ENCODE measurements around the gene HCFC1R1. TPM values are rescaled to one million over a fixed set of nuclear protein-coding genes. Genes with fewer than 3 reads are reported as not detected.

Gene HCFC1R1
- total and polyA plus RNA-seq, 12 donors: 29.7 to 609 (median 63.5) TPM

DNA sequence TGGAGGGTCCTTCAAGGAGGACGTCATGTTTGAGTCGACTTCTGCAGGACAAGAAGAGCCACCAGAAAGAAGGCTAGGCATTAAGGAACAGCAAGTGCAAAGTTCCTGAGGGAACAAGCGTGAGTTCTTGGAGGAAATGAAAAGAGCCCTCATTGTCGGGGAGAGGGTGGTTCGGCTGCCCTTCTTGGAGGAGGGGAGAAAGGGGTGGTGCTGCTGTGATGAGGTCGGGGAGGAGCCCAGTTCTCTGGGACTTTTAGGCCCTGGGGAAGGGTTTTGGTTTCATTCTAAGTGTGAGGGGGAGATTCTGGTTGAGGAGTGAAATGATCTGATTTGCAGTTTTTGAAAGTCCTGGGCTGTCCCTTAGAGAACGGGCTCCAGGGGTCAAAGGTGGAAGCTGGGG, 8.9 kb upstream of the HCFC1R1 start:
- no peaks in the 10 kb centered on the region for H3K9me3 ChIP-seq (replicated peaks in 1 of 3)
- H3K4me1 ChIP-seq (replicated peaks in 1 of 2): peaks cover 0 to 14% of the 10 kb centered on the region in 2 donors
- intact Hi-C loops (cut with DNase I): loop anchor here in 1 of 2 donors (5.0 kb wide), 1 partner anchor 35 kb away; no protein-coding TSS in a partner anchor
- H3K4me3 ChIP-seq: no peak overlapping the region
- DNase-seq: no peak
- 25 to 32% (median 30%) methylated on average over 7 of the region's 7 CpGs for WGBS, 4 donors
- TF ChIP-seq POLR2A (IDR thresholded peaks at IDR 0.05): no peak
- TF ChIP-seq, protein P1, sequence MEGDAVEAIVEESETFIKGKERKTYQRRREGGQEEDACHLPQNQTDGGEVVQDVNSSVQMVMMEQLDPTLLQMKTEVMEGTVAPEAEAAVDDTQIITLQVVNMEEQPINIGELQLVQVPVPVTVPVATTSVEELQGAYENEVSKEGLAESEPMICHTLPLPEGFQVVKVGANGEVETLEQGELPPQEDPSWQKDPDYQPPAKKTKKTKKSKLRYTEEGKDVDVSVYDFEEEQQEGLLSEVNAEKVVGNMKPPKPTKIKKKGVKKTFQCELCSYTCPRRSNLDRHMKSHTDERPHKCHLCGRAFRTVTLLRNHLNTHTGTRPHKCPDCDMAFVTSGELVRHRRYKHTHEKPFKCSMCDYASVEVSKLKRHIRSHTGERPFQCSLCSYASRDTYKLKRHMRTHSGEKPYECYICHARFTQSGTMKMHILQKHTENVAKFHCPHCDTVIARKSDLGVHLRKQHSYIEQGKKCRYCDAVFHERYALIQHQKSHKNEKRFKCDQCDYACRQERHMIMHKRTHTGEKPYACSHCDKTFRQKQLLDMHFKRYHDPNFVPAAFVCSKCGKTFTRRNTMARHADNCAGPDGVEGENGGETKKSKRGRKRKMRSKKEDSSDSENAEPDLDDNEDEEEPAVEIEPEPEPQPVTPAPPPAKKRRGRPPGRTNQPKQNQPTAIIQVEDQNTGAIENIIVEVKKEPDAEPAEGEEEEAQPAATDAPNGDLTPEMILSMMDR (IDR thresholded peaks at IDR 0.05): no peak
- no peak overlapping the region for H3K27ac ChIP-seq
- H3K36me3 ChIP-seq (replicated peaks in 1 of 2): no peaks in the 10 kb centered on the region
- peaks cover 54% of the 10 kb centered on the region for H3K27me3 ChIP-seq

GRCh38 chr16:3030222-3031212, 6.8 kb upstream of the HCFC1R1 start:
- peaks cover 33% of the 10 kb centered on the region for H3K27me3 ChIP-seq
- intact Hi-C loops (cut with DNase I): loop anchor here in 1 of 2 donors (5.0 kb wide), 1 partner anchor 33 kb away; no protein-coding TSS in a partner anchor
- 68 to 80% (median 71%) methylated on average over 21 to 33 of the region's 33 CpGs for WGBS, 4 donors

DNA sequence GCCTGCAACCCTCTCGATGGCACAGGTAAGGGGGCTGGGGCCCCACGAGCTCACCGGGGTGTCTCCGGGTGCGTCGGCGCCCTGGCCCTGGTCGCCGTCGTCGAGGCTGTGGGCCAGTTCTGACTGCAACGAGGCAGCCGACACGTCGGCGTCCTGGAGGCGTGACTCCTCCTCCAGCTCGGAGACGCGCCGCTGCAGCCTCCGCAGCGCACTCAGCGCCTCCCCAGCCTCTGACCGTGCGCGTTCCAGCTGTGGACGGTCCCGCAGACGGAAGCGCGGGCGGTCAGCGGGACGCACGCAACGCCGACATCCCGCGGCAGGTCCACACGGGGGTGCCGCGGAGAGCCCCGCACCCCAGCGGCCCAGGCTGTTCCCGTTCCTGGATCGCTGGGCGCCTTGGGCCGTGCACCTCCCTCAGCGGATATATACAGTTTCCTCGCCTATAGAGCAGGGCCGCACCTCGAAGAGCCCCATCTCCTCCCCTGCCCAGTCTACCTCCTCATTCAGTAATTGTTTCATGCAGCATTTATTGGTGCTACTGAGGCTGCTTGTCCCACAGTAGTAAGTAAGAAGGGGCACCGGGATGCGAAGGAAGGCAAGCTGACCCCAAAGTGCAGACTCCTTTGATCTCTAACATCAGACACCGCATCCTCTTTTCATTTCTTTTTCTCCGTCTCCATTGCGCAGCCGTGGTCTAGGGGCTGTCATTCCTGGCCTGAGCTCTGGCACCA, 5.9 kb upstream of the HCFC1R1 start:
- WGBS, 4 donors: 9 to 64% (median 20%) methylated on average over 6 to 59 of the region's 59 CpGs
- Histone ChIP-seq H3K9me3 (replicated peaks in 1 of 3) (no peaks in the 10 kb centered on the region), H3K27me3 (peaks cover 29% of the 10 kb centered on the region), H3K4me1 (replicated peaks in 1 of 2) (peaks cover 0 to 18% of the 10 kb centered on the region in 2 donors), H3K36me3 (replicated peaks in 1 of 2) (peaks cover 0 to 16% of the 10 kb centered on the region in 2 donors), H3K27ac (no peak overlapping the region), H3K4me3 (no peak overlapping the region)
- no peak for TF ChIP-seq POLR2A (IDR thresholded peaks at IDR 0.05)
- TF ChIP-seq, protein P1 (IDR thresholded peaks at IDR 0.05): no peak
- DNase-seq: peak in 1 of 7 donors; percentile 18
- intact Hi-C loops (cut with DNase I): loop anchor here (2.0 to 5.0 kb wide), 2 partner anchors 27 to 32 kb away; no protein-coding TSS in a partner anchor

More at GRCh38 chr16:3030222-3031212, 6.8 kb upstream of the HCFC1R1 start:
- Histone ChIP-seq H3K27ac (no peak overlapping the region), H3K9me3 (replicated peaks in 1 of 3) (no peaks in the 10 kb centered on the region), H3K36me3 (replicated peaks in 1 of 2) (peaks cover 0 to 16% of the 10 kb centered on the region in 2 donors), H3K4me3 (no peak overlapping the region), H3K4me1 (replicated peaks in 1 of 2) (peaks cover 0 to 14% of the 10 kb centered on the region in 2 donors)
- TF ChIP-seq, protein P1 (IDR thresholded peaks at IDR 0.05): no peak
- DNase-seq: peak in 1 of 7 donors; percentile 19

Measured in adrenal gland (tissue), 12 donors.